RKO (cell line): ENCODE data around the gene CAPN12.
"Not testable (repeated sequence)": the region's sequence is repeated elsewhere in the genome, so short reads cannot be mapped to it uniquely, and the experiment has no call there.

Experiments used
- DNase-seq: peaks from one replicate; pipeline ENCODE4 v3.0.0-alpha.2; 2016; ENCODE audit warnings: low spot score

The CAPN12 gene

DNA sequence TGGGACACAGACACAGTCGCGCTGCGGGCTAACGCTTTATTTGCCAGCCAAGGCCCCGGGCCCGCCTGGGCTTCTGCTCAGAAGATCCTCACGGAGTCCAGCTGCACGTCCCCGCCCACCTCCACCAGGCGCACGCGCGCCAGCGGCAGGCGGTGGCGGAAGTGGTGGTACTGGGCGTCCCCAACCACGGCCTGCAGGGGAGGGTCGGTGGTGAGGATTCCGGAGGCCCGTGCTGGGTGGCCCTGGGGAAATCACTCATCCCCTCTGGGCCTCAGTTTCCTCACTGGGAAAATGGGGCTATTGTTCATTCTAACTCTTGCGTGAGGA, 26.6 kb upstream of the CAPN12 start:
- not testable (repeated sequence) for DNase-seq

DNA sequence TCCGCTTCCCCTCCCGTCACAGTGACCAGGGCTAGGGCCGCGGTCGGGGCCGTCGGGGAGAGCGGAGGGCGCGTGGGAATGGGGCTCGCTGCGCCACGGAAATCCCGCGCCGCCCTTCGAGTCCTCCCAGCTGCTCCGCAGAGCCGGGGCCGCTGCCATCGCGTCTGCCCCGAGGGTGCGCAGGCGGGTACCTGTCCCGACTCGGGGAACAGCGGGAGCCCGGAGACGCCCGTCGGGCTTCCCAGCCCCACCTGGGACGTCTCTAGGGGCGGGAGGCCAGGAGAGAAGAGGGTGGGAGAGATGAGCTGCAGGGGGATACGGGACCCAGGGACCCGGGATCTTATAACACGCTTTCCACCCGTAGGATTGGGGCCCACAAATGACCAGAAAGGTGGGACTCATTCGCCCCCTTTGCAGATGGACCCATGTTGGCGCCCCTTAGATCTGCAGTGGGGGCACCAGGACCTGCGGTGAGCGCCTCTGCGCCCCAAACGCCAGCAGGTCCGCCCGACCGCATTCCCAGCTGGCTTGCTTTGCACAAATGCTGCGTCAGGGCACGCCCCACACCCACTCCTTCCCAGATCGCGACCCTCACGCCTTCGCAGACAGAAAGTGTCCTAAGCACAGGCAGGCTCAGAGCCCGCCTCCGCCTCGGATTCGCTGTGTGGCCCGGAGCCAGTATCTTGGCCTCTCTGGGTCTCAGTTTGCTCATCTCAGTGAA, 26.1 kb upstream of the CAPN12 start:
- DNase-seq, result not testable (repeated sequence)

DNA sequence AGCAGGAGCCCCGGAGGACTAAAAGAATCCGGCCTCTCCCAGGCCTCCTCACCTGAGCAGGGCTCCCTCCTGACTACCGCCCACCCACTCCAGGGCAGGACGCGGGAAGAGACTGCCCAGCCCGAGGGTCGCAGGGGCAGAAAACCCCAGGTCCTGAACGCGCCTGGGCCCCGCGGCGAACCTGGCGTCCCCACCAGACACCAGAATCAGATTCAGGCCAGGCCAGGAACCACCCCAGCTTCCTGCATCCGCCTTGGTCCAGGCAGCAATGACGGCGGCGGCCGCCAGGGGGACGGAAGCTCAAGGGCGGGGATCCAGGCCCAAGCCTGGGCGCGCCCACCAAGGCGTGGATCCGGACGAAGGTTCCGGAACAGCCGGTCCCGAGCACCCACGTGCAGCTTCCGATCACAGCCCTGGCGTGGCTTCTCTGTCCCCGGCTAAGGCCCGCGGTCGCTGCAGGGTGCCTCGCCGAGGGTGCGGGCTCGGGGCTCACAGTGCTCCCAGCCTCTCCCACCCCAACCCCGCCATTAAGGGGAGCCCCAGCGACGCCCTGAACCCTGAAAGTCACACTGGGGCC, 25.4 kb upstream of the CAPN12 start:
- DNase-seq, result no peak

DNA sequence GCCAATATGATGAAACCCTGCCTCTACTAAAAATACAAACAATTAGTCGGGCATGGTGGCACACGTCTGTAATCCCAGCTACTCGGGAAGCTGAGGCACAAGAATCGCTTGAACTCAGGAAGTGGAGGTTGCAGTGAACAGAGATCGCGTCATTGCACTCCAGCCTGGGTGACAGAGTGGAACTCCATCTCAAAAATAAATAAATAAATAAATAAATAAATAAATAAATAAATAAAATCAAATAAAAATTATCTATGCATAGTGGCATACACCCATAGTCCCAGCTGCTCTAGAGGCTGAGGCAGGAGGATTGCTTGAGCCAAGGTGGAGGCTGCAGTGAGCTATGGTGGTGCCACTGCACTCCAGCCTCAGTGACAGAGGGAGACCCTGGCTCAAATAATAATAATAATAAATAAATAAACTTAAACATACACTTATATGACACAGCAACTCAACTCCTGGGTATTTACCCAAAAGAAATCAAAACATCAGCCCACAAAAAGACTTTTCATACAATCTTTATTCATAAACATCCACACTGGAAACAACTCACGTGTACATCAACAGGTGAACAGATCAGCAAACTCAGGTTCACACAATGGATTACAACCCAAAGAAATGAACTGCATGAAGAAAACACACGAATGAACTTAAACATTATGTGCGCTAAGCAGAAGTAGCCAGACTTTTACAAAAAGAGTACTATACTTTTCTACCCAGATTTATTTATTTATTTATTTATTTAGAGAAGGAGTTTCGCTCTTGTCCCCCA, 22.2 kb upstream of the CAPN12 start:
- DNase-seq, result no peak

DNA sequence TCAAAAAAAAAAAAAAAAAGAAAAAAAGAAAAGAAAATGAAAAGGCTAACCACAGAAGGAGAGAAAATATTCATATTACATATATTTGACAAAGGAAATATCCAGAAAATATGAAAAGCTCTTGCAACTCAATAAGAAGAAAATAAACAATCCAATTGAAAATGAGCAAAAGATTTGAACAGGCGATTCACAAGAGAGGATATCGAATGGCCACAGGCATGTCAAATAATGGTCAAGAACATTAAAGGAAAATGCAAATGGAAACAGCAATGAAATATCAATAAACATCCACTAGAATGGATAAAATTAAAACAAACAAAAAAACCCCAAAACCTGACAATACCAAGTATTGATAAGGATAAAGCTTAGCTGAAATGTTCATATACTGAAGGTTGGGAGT, 20.9 kb upstream of the CAPN12 start:
- DNase-seq, result no peak

DNA sequence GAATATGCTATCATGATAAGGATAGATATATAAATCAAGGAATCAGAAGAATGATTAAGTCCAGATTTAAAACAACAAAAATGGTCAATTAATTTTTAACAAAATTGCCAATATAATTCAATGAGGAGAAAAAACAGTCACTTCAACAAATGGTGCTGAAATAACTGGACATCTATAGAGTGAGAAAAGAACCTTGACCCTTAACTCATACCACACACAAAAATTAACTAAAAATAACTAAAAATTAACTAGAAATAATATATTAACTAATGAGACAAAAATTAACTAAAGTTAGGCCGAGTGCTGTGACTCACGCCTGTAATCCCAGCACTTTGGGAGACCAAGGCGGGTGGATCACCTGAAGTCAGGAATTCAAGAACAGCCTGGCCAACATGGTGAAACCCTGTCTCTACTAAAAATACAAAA, 19.5 kb upstream of the CAPN12 start:
- no peak for DNase-seq

DNA sequence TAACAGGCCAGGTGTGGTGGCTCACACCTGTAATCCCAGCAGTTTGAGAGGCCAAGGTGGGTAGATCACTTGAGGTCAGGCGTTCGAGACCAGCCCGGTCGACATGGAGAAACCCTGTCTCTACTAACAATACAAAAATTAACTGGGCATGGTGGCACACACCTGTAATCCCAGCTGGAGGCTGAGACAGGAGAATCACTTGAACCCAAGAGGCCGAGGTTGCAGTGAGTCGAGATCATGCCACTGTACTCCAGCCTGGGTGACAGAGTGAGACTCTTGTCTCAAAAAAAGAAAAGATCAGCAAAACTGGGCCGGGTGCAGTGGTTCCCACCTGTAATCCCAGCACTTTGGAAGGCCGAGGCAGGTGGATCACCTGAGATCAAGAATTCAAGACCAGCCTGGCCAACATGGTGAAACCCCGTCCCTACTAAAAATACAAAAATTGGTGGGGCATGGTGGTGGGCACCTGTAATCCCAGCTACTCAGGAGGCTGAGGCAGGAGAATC, 17.7 kb upstream of the CAPN12 start:
- DNase-seq, result not testable (repeated sequence)

DNA sequence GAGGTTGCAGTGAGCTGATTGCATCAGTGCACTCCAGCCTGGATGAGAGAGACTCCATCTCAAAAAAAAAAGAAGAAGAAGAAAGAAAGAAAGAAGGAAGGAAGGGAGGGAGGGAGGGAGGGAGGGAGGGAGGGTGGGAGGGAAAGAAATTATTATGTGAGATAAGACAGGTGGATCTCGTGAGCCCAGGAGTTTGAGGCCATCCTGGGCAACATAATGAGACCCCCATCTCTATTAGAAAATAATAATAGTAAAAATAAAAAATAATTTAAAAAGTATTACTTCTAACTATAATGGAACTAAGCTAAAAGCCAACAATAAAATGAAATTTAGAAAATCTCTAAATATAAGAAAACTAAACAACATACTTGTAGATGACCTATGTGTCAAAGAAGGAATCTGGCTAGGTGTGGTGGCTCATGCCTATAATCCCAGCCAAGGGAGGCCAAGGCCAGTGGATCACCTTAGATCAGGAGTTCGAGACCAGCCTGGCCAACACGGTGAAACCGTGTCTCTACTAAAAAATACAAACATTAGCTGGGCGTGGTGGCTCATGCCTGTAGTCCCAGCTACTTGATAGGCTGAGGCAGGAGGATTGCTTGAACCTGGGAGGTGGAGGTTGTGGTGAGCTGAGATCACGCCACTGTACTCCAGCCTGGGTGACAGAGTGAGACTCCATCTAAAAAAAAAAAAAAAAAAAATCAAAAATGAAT, 16.7 kb upstream of the CAPN12 start:
- not testable (repeated sequence) for DNase-seq

DNA sequence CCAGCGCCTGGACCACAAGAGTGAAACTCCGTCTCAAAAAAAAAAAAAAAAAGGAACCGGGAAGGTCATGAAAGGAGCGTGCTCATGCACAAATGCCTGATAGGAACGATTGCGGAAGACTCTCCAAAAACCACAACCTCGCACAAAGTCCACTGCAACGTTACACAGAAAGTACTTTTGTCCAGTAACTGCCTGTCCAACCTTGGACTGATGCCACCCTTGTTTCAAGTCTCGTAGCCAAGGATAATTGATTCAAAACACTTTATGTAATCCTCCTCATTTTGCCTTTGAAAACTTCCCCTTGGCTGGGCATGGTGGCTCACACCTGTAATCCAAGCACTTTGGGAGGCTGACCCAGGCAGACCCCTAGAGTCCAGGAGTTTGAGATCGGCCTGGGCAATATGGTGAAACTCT, 15.3 kb upstream of the CAPN12 start:
- no peak for DNase-seq

DNA sequence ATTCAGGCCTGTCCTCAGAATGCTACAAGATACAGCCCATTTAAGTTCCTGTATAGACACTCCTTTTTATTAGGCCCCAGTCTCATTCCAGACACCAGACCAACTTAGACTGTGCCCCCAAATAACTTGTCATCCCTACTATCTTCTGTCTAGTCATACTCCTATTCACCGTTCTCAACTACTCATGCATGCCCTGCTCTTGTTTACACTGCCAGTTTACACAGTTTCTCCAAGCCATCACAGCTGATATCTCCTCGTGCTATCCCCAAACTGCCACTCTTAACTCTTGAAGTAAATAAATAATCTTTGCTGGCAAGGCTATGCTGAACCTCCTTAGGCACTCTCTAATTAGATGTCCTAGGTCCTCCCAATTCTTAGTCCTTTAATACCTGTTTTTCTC, 9.9 kb upstream of the CAPN12 start:
- not testable (repeated sequence) for DNase-seq

DNA sequence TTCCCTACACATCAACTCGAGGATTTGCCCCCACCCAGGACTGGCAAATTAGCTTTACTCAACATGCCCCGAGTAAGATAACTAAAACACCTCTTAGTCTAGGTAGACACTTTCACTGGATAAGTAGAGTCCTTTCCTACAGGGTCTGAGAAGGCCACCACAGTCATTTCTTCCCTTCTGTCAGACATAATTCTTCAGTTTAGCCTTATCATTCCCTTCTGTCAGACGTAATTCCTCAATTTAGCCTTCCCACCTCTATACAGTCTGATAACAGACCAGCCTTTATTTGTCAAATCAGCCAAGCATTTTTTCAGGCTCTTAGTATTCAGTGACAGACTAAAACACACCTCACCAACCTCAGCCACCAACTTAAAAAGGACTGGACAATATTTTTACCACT, 9.5 kb upstream of the CAPN12 start:
- DNase-seq, result not testable (repeated sequence)

DNA sequence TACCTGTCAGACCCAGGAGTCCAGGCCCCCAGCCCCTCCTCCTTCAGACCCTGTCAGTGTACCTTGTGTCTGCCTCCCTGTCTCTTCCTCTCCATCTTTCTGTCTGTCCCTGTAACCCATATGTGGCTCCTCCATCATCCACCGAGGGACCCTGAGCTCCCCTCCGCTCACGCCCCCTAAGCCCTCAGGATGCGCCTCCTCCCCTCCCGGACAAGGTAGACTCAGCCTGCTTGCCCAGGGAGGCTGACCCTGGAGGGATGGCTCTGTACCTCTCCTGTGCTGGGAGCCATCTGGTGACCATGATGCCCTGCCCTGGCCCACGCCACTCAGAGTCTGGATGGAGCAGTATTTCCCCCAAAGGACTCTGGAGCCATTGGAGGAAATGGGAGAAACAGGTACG, 1.0 kb upstream of the CAPN12 start:
- no peak for DNase-seq

DNA sequence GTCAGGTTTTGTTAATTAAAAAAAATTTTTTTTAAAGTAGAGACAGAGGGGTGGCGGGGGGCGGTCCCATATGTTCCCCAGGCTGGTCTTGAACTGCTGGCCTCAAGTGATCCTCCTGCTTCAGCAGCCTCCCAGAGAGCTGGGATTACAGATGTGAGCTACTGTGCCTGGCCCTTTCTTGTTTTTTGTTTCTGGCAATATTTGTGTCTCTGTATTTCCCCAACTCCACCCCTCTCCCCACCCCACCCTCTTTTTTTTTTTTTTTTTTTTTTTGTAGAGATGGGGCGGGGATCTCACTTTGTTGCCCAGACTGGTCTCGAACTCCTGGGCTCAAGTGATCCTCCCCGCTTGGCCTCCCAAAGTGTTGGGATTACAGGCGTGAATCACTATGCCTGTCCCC, 600 bp upstream of the CAPN12 start:
- no peak for DNase-seq

DNA sequence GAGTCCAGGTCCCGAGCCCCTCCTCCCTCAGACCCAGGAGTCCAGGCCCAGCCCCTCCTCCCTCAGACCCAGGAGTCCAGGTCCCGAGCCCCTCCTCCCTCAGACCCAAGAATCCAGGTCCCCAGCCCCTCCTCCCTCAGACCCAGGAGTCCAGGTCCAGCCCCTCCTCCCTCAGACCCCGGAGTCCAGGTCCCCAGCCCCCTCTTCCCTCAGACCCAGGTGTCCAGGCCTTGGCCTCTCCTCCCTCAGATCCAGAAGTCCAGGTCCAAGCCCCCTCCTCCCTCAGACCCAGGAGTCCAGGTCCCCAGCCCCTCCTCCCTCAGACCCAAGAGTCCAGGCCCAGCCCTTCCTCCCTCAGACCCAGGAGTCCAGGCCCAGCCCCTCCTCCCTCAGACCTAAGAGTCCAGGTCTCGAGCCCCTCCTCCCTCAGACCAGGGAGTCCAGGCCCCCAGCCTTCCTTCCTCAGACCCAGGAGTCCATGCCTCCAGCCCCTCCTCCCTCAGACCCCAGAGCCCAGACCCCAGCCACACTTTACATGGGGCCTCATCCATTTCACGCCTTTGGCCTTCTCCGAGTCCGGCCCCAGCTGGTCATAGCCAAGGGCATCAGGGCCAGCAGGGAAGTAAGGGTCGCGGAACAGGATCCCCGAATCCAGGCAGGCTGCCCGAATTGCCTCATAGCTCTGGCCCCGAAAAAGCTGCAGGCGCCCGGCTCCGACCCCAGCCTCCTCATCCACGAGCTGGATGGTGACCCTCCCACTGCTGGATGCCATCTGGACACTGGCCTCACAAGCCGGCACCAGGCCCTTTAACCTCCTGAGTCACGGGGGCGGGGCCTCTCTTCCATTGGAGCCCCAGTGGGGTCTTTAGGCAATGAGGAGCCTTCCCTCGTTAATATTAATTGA, 628 bp downstream of the CAPN12 start:
- DNase-seq, result no peak

DNA sequence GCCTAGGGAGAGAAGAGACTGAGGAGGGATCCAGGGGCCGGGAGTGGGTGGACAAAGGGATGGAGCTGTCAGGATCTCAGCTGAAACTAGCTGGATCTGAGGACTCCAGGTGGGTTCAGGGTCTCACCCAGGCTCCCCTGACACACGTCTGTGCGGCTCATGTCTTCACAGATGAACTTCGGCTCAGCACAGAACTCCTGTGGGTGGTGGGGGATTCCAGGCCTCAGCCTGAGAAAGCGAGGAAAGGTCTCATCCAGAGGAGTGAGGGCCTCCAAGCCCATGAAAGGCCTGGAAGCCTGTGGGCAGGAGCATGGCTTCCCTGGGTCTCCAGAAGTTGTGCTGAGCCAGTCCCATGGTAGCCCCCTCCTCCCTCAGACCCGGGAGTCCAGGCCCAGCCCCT, 1.4 kb downstream of the CAPN12 start:
- DNase-seq, result no peak

DNA sequence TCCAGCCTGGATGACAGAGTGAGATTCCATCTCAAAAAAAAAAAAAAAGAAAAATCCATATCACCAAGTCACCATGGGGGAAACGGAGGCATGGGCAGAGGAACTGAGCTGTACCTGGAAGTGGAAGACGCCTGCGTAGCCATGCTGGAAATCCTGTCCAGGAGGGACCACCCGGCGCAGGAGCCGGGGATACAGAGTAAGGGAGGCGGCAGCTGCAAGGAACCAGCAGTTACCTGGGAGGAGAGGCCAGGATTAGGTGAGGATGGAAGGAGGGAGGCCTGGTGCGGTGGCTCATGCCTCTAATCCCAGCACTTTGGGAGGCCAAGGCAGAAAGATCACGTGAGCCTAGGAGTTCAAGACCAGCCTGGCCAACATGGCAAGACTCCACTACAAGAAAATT, 2.0 kb downstream of the CAPN12 start:
- DNase-seq, result no peak

DNA sequence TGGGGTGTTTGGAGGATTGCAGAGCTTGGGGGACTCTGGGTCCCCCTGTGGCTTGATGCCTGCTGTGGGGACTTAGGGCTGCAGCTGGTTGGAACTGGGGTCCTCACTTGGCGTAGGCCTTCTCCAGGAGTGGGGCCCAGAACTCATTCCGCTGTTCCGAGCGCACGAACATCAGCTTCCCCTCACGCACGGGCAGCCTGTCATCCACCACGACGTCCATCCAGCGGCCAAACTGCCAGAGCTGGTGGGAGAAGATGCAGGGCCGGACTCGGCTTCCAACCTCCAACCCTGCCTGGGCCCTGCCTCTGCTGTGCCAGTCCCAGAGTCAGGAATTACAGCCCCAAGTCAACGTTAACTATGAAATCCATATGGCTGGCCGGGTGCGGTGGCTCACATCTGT, 2.6 kb downstream of the CAPN12 start:
- DNase-seq, result no peak

DNA sequence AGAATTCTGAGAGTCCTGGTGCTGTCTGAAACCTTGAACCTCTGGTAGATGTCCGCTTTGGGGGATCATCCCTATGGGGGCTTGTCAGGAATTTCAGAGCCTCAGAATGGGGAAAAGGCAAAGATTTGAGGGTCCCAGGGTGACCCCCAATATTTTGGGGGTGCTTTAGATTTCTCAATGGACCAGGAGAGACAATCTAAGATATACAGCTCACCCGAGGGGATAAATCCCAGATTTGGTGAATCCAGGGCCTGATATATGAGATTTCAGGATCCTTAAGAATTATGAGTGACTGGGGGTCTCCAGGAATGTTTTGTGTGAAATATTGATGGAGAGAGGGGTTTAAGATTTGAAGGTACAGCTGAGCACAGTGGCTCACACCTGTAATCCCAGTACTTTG, 3.3 kb downstream of the CAPN12 start:
- DNase-seq, result no peak

DNA sequence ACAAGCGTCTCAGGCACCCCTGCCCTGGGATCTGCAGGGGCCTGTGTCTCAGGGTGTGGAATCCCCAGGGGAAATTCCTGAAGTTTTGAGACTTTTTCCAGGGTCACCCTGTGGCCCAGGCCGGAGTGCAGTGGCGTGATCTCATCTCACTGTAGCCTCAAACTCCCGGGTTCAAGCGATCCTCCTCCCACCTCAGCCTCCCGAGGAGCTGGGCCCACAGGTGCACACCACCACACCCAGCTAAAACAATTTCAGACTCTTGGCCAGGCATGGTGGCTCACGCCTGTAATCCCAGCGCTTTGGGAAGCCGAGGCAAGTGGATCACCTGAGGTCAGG, 4.0 kb downstream of the CAPN12 start:
- no peak for DNase-seq

DNA sequence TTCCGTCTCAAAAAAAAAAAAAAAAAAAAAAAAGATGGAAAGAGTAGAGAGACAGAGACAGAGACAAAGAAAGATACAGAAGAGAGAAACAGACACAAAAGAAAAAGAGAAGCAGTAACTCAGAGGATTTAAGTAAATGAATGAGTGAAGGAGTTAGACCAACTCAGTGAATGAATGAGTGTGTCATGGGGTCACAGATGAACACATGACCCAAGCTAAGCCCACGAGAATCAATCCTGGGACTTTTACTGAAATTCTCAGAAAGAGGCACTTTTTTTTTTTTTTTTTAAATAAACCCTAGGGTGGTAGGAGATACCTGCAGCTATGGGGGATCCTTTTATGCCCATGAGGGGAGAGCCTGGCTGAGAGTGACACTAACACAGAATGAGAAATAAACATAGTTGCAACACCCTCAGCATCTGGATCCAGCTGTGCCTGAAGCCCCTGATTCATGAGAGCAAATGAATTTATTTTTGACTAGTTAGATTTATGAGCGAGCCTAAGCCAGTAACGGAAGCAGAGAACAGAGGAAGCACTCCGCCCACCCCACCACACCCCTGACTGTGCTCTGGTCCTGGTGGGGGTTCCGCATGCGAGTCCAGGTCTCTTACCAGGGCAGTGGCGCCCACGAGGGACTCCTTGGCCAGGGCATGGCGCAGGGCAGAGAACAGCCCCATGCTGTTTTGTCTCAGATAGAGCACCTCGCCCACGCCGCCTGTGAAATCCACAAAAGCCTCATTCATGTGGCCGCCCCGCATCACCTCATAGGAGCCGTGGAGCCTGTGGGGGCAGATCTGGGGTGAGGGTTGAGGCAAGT, 4.6 kb downstream of the CAPN12 start:
- no peak for DNase-seq
